Skin epidermis (tissue), 12 donors: ENCODE measurements around the gene CXCL11.
A peak's percentile ranks its signal among the peaks of the same experiment; 100 is the strongest.
"Not testable (repeated sequence)": the region's sequence is repeated elsewhere in the genome, so short reads cannot be mapped to it uniquely, and the experiment has no call there.

ENCODE experiments used
- H3K27ac ChIP-seq, 21 experiments: fragments of 200-600 bp; sonication (generic) in 11 of 21; one replicate each; pipeline ENCODE4 v1.5.0; 2020; ENCODE audit warnings: mild to moderate bottlenecking in 3 of 21, inconsistent platforms in 2 of 21, moderate library complexity in 2 of 21
- H3K4me3 ChIP-seq, 7 experiments: fragments of 200-600 bp; sonication (generic) in 2 of 7; one replicate each; pipeline ENCODE4 v1.5.0; 2020; ENCODE audit warnings: inconsistent platforms in 2 of 7, mild to moderate bottlenecking in 2 of 7, moderate library complexity in 1 of 7

The CXCL11 gene

GRCh38 chr4:76007089-76007862 is 28.6 kb downstream of the CXCL11 start, which contains the start of gene CXCL9:
CXCL9 (minus strand) TSS chr4:76007509; CDS start chr4:76007449, 60 bp downstream.
- Histone ChIP-seq H3K4me3 (no peak within 1 kb of the TSS), H3K27ac (no peak within 1 kb of the TSS)

- H3K4me3 ChIP-seq: no peak overlapping the region
- no peak overlapping the region for H3K27ac ChIP-seq
These were observed 32.2 kb downstream of the CXCL11 start for GRCh38 chr4:76003620-76004019.

- Histone ChIP-seq H3K27ac (no peak overlapping the region), H3K4me3 (no peak overlapping the region)
These were observed 32.8 kb downstream of the CXCL11 start for GRCh38 chr4:76003035-76003434.

- Histone ChIP-seq H3K4me3 (no peak overlapping the region), H3K27ac (no peak overlapping the region)
These were observed 33.7 kb downstream of the CXCL11 start for GRCh38 chr4:76002176-76002575.

- Histone ChIP-seq H3K4me3 (no peak overlapping the region), H3K27ac (no peak overlapping the region)
These were observed 34.2 kb downstream of the CXCL11 start for GRCh38 chr4:76001700-76002099.

GRCh38 chr4:76000279-76000678 is 35.6 kb downstream of the CXCL11 start:
- Histone ChIP-seq H3K4me3 (no peak overlapping the region), H3K27ac (no peak overlapping the region)

GRCh38 chr4:75998525-75999147 is 37.2 kb downstream of the CXCL11 start:
- not testable (repeated sequence) for H3K4me3 ChIP-seq, H3K27ac ChIP-seq

GRCh38 chr4:75997946-75998345 is 37.9 kb downstream of the CXCL11 start:
- Histone ChIP-seq H3K4me3 (no peak overlapping the region), H3K27ac (no peak overlapping the region)

GRCh38 chr4:75997081-75997480 is 38.8 kb downstream of the CXCL11 start:
- H3K27ac ChIP-seq: no peak overlapping the region

GRCh38 chr4:75995727-75996126 is 40.1 kb downstream of the CXCL11 start:
- no peak overlapping the region for H3K27ac ChIP-seq

More at GRCh38 chr4:75997081-75997480, 38.8 kb downstream of the CXCL11 start:
- no peak overlapping the region for H3K4me3 ChIP-seq

GRCh38 chr4:75992462-75992861 is 43.4 kb downstream of the CXCL11 start:
- Histone ChIP-seq H3K27ac (no peak overlapping the region), H3K4me3 (no peak overlapping the region)

More at GRCh38 chr4:75995727-75996126, 40.1 kb downstream of the CXCL11 start:
- no peak overlapping the region for H3K4me3 ChIP-seq

GRCh38 chr4:75989846-75990528 is 45.9 kb downstream of the CXCL11 start:
- H3K4me3 ChIP-seq: peak overlapping the region; percentile 66 to 91 (median 89)
- H3K27ac ChIP-seq: peak overlapping the region; percentile 8 to 91 (median 80)

GRCh38 chr4:75985116-75985515 is 50.8 kb downstream of the CXCL11 start:
- H3K27ac ChIP-seq: no peak overlapping the region
- H3K4me3 ChIP-seq: no peak overlapping the region
